HFF-Myc (cell line): ENCODE measurements around the gene PDE1A.

ENCODE experiments used
- DNase-seq: peaks from one replicate; pipeline ENCODE4 v3.0.0-alpha.2; 2011; ENCODE audit warnings: low read depth; ENCODE audit errors: extremely low read depth
- H3K4me3 ChIP-seq: replicated peaks from 2 replicates; pipeline ENCODE4 v1.5.1; 2011; ENCODE audit warnings: low read depth, mild to moderate bottlenecking, control low read depth, low read length
- CTCF ChIP-seq: IDR thresholded peaks from 2 replicates; pipeline ENCODE4 v1.5.1; 2012; ENCODE audit warnings: mild to moderate bottlenecking, low read depth, low read length, control low read depth; ENCODE audit errors: missing control alignments

PDE1A gene

GRCh38 chr2:182181381-182181780, 245.5 kb downstream of the PDE1A start:
- no peak for TF ChIP-seq CTCF

GRCh38 chr2:182179176-182179575, 247.7 kb downstream of the PDE1A start:
- no peak overlapping the region for H3K4me3 ChIP-seq
- TF ChIP-seq CTCF: no peak
- DNase-seq: no peak

More at GRCh38 chr2:182181381-182181780, 245.5 kb downstream of the PDE1A start:
- no peak overlapping the region for H3K4me3 ChIP-seq
- DNase-seq: no peak

GRCh38 chr2:182173944-182174622, 252.8 kb downstream of the PDE1A start:
- no peak for TF ChIP-seq CTCF
- no peak overlapping the region for H3K4me3 ChIP-seq
- no peak for DNase-seq

- no peak overlapping the region for H3K4me3 ChIP-seq
- DNase-seq: no peak
- TF ChIP-seq CTCF: no peak
Measured at GRCh38 chr2:182170341-182170740, 256.5 kb downstream of the PDE1A start.

- no peak for DNase-seq
- TF ChIP-seq CTCF: no peak
- H3K4me3 ChIP-seq: no peak overlapping the region
Measured at GRCh38 chr2:182167882-182168281, 259.0 kb downstream of the PDE1A start.

GRCh38 chr2:182166841-182167240, 260.0 kb downstream of the PDE1A start:
- DNase-seq: no peak
- TF ChIP-seq CTCF: no peak
- H3K4me3 ChIP-seq: no peak overlapping the region

- no peak overlapping the region for H3K4me3 ChIP-seq
- no peak for DNase-seq
- no peak for TF ChIP-seq CTCF
Measured at GRCh38 chr2:182166406-182166805, 260.4 kb downstream of the PDE1A start.
